Measurements from ENCODE around the gene GRIK4.

DNA sequence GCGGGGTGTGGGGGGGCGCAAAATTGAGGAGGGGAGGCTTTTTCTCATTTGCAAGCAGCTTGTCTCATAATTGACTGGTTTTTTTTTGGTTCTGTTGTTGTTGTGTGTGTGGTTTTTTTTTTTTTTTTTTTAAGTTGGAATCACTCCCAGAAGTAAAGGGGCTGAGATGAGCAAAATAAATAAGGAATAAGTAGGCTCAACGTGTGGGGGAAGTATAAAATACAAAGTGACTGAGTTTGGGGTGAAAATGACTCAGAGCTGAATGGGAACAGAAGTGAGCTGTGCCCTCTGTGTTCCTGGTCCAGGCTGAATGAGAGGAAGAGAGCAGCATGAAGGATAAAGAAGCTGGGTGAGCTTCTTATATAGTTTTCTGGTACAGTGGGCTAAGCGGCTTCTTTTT, 90.0 kb downstream of the GRIK4 start:
- TF ChIP-seq CTCF (conservative IDR thresholded peaks at IDR 0.05) (no peak), EZH2 (IDR thresholded peaks at IDR 0.05; ENCODE audit: low read depth) (no peak)
